ENCODE results near the gene CASZ1. TPM values are rescaled to one million over a fixed set of nuclear protein-coding genes. Genes with fewer than 3 reads are reported as not detected.

Gene CASZ1
- total RNA-seq, 1 donor from 2014 or later, result 23.6 TPM

- TF ChIP-seq CTCF (IDR thresholded peaks at IDR 0.05; ENCODE audit: unreplicated experiment), result no peak
- no peak overlapping the region for H3K27ac Mint-ChIP-seq
- H3K36me3 Mint-ChIP-seq (ENCODE audit: insufficient read depth), result no peaks in the 10 kb centered on the region
- H3K4me1 Mint-ChIP-seq (ENCODE audit: low read depth), result peaks cover 12% of the 10 kb centered on the region
- no peak overlapping the region for H3K4me3 Mint-ChIP-seq (ENCODE audit: low read depth)
- H3K9me3 Mint-ChIP-seq (ENCODE audit: low read depth), result no peaks in the 10 kb centered on the region
- DNase-seq (ENCODE audit: low spot score, unreplicated experiment), result no peak
- peaks cover 4% of the 10 kb centered on the region for H3K27me3 Mint-ChIP-seq
These were observed 44.8 kb downstream of the CASZ1 start for GRCh38 chr1:10751561-10752085.

- peak overlapping the region; percentile 37 for H3K27ac Mint-ChIP-seq
- DNase-seq (ENCODE audit: low spot score, unreplicated experiment), result no peak
- no peaks in the 10 kb centered on the region for H3K9me3 Mint-ChIP-seq (ENCODE audit: low read depth)
- H3K4me3 Mint-ChIP-seq (ENCODE audit: low read depth), result no peak overlapping the region
- peaks cover 3% of the 10 kb centered on the region for H3K27me3 Mint-ChIP-seq
- peaks cover 12% of the 10 kb centered on the region for H3K4me1 Mint-ChIP-seq (ENCODE audit: low read depth)
- TF ChIP-seq CTCF (IDR thresholded peaks at IDR 0.05; ENCODE audit: unreplicated experiment), result no peak
- H3K36me3 Mint-ChIP-seq (ENCODE audit: insufficient read depth), result no peaks in the 10 kb centered on the region
These were observed 45.3 kb downstream of the CASZ1 start for GRCh38 chr1:10751160-10751559.

GRCh38 chr1:10745886-10746455 lies 50.5 kb downstream of the CASZ1 start:
- Mint-ChIP-seq H3K27me3 (peaks cover 7% of the 10 kb centered on the region), H3K36me3 (ENCODE audit: insufficient read depth) (no peaks in the 10 kb centered on the region), H3K4me1 (ENCODE audit: low read depth) (peaks cover 2% of the 10 kb centered on the region), H3K27ac (no peak overlapping the region), H3K9me3 (ENCODE audit: low read depth) (no peaks in the 10 kb centered on the region), H3K4me3 (ENCODE audit: low read depth) (no peak overlapping the region)
- DNase-seq (ENCODE audit: low spot score, unreplicated experiment), result no peak
- TF ChIP-seq CTCF (IDR thresholded peaks at IDR 0.05; ENCODE audit: unreplicated experiment), result no peak

GRCh38 chr1:10745383-10745782 lies 51.1 kb downstream of the CASZ1 start:
- Mint-ChIP-seq H3K27me3 (peaks cover 7% of the 10 kb centered on the region), H3K36me3 (ENCODE audit: insufficient read depth) (no peaks in the 10 kb centered on the region), H3K4me3 (ENCODE audit: low read depth) (no peak overlapping the region), H3K4me1 (ENCODE audit: low read depth) (peaks cover 2% of the 10 kb centered on the region), H3K27ac (no peak overlapping the region), H3K9me3 (ENCODE audit: low read depth) (no peaks in the 10 kb centered on the region)
- no peak for TF ChIP-seq CTCF (IDR thresholded peaks at IDR 0.05; ENCODE audit: unreplicated experiment)
- DNase-seq (ENCODE audit: low spot score, unreplicated experiment), result no peak

GRCh38 chr1:10744654-10745238 lies 51.7 kb downstream of the CASZ1 start:
- peaks cover 7% of the 10 kb centered on the region for H3K27me3 Mint-ChIP-seq
- peaks cover 1% of the 10 kb centered on the region for H3K36me3 Mint-ChIP-seq (ENCODE audit: insufficient read depth)
- peaks cover 2% of the 10 kb centered on the region for H3K4me1 Mint-ChIP-seq (ENCODE audit: low read depth)
- TF ChIP-seq CTCF (IDR thresholded peaks at IDR 0.05; ENCODE audit: unreplicated experiment), result no peak
- no peak overlapping the region for H3K4me3 Mint-ChIP-seq (ENCODE audit: low read depth)
- no peak for DNase-seq (ENCODE audit: low spot score, unreplicated experiment)
- H3K27ac Mint-ChIP-seq, result no peak overlapping the region
- H3K9me3 Mint-ChIP-seq (ENCODE audit: low read depth), result no peaks in the 10 kb centered on the region
